ENCODE results near the gene AGRN. TPM values are rescaled to one million over a fixed set of nuclear protein-coding genes. Genes with fewer than 3 reads are reported as not detected.
"Not testable (repeated sequence)": the region's sequence is repeated elsewhere in the genome, so short reads cannot be mapped to it uniquely, and the experiment has no call there.

AGRN gene
- total RNA-seq, 1 donor from 2014 or later: 35.7 TPM

DNA sequence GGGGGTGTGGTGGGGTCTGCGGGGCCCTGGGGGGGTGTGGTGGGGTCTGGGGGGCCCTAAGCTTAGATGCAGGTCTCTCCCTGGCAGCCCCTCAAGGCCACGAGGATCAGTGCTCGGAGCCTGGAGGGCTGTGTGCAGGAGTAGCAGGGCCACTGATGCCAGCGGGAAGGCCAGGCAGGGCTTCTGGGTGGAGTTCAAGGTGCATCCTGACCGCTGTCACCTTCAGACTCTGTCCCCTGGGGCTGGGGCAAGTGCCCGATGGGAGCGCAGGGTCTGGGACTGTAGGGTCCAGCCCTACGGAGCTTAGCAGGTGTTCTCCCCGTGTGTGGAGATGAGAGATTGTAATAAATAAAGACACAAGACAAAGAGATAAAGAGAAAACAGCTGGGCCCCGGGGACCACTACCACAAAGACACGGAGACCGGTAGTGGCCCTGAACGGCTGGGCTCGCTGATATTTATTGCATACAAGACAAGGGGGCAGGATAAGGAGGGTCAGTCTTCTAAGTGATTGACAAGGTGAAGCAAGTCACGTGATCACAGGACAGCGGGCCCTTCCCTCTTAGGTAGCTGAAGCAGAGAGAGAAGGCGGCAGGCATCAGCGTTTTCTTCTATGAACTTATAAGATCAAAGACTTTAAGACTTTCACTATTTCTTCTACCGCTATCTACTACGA is 45.5 kb downstream of the AGRN start:
- DNase-seq (ENCODE audit: low read depth in 2 of 2): no peak

DNA sequence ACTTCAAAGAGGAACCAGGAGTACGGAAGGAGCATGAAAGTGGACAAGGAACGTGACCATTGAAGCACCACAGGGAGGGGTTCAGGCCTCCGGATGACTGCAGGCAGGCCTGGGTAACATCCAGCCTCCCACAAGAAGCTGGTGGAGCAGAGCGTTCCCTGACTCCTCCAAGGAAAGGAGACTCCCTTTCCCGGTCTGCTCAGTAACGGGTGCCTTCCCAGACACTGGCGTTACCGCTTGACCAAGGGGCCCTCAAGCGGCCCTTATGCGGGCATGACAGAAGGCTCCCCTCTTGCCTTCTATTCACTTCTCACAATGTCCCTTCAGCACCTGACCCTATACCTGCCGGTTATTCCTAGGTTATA is 46.0 kb downstream of the AGRN start:
- not testable (repeated sequence) for DNase-seq (ENCODE audit: low read depth in 2 of 2)

DNA sequence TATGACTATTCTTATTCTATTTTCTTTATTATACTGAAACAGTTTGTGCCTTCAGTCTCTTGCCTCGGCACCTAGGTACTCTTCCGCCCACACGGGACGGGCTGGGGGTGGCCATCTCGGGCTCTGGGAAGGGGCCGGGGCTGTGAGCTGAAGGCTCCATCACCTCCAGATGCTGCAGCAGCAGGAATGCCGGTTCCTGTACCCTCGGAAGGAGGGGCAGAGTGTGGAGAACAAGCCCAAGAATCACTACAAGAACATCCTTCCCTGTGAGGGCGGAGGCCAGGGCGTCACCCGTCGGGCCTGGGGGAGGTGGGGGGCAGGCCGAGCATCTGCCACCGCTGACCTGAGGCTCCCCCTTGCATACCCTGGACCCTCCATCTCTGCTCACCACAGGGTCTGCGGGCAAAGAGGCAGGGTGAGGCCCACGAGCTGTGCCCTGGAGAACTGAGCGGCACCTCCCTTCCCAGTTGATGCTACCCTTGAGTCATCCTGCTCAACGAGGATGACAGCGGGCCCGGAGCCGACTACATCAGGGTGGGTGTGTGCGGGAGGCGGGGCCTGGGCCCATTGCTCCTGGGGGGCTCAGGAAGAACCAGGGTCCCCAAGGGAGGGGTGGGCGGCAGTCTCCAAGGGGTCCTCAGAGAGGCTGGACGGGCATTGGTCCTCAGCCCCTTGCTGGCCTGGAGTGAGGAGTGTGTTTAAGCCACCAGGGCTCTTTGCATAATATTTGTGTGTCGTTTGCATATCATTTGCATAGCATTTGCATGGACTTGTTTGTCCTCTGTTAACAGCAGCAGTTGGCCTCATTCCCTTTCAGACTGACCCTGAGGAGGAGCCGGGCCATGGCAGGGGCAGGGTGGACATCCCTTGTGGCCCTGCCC is 46.7 kb downstream of the AGRN start:
- no peak for DNase-seq (ENCODE audit: low read depth in 2 of 2)

DNA sequence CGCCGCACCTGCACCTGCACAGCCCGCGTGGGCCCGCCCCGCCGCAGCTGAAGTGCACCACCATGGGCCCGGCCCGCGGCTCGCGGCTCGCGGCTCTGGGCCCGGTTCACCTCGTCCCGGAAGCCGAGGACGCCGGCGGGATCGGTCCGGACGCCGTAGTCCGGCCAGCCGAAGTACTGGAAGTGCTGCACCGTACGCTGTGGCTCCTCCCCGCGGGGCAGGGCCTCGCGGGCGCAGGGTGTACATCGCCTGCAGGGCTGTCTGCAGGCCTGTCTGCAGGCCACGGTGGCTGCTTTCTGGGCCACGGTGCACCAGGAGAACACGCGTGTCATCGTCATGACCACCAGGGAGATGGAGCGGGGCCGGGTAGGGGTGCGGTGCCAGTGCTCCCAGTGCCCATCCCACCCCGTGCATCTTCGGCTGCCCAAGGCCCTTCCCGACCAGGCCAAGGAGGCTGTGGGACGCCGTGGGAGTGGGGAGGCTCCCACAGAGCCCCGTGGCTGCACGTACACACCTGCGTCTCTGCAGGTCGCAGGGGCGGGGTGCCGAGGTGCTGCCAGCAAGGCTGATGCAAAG is 47.5 kb downstream of the AGRN start:
- no peak for DNase-seq (ENCODE audit: low read depth in 2 of 2)

DNA sequence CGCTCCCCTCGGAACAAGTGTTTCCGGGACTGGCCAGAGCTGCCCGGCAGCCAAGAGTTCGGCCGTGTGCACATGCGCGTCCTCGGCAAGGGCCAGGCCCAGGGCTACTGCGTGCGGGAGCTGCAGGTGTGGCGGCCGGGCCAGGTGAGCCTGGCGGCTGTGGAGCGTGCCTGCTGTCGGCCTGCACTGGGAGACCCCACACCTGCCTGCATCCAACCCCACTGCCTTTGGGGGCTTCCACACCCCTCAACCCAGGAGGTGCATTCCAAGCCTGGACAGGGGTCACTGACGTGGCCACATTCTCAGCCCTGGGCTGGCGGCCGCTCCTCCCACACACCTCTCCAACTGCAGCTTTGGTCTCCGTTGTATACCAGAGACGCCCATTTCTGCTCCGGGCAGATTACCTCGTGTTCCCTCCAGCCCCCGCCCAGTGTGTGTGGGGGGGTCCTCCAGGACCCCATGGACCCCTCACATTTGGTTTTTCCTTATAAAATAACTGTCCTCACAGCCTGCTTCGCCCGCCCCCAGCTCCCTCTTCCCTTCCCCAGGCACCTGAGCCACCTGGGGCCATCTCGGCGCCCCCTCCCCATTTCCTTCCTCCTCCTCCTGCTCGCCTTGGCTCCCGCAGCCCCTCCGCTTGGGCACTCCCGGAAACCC is 48.1 kb downstream of the AGRN start:
- DNase-seq (ENCODE audit: low read depth in 2 of 2): no peak

DNA sequence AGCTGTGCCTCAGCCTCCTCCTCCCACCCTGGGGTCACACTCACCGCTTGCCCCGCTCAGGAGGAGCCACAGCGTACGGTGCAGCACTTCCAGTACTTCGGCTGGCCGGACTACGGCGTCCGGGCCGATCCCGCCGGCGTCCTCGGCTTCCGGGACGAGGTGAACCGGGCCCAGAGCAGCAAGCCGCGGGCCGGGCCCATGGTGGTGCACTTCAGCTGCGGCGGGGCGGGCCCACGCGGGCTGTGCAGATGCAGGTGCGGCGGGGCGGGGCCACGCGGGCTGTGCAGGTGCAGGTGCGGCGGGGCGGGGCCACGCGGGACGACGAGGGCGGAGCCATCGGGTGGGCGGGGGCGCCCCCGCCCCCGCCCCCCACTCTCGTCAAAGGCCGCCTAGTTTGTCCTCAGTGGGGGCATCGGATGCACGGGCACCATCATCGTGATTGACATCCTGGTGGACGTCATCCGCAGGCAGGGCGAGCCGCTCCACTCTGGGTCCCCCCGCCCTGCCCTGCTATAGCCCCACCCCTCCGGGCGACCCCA is 48.7 kb downstream of the AGRN start:
- no peak for DNase-seq (ENCODE audit: low read depth in 2 of 2)

DNA sequence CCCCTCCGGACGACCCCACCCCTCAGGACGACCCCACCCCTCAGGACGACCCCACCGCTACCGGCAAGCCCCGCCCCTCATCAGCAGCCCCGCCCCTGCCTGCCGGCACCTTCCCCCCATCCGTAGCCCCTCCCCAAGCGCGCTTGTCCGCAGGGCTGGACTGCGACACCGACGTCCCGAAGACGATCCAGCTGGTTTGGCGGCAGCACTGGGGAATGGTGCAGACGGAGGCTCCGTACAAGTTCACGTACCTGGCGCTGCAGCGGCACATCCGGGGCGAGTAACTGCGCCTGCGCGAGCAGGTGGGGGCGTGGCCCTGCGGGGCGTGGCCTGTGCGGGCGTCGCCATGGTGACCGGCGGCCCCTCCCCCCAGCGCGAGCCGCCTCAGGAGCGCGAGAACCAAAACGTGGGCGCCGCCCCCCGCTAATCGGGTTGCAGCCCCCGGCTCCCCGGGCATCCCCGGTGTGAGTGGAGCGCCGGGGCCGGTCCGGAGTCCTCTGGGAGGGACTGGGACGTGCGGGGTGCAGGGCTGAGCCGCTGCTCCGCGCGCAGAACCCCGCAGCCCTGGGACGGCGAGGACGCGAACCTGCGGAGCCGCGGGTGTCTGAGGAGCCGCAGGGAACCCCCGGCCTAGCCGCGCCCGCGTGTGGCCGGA is 49.3 kb downstream of the AGRN start:
- peak; percentile 21 to 74 for DNase-seq (ENCODE audit: low read depth in 2 of 2)

DNA sequence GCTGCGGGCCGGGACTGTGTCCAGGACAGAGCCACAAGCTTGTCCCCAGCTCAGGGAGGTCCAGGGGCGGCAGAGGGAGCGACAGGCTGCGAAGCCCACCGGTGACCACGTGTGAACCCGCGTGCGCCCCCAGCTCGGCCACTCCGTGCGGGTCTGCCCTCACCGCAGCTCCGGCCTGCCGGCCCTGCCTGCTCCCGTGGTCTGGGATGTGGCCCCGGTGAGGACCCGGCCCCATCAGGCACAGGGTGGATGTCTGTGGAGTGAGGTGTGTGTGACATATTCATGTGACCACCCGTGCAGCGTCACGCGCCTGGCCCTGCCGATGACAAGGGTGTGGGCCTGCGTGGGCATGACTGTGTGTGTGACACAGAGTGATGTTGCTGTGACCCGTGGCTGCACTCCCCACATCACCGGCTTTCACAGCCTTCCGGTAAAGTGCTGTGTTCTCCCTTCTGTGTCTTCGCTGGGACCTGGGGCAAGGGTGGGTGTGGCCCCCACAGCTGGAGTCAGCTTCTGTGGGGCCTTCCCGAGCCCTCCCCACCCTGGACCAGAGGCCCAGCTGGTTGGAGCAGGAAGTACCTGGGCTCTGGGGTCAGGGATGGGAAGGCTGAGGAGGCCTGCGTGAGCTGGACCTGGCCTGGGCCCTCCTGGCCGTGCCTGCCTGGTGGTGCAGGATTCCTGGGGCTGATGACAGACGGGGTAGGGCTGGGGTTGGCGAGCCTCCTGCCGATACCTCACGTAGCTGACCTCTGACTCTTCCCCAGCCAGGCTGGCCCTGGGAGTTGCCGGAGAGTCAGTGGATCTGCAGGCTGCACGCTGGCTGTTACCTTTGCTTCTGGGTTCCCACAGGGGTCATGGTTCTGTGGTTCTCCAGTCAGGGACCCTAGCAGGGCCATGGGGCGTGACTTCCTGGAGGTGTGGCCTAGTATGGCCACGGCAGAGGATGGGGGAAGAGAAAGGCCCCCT is 50.1 kb downstream of the AGRN start:
- DNase-seq (ENCODE audit: low read depth in 2 of 2): no peak

DNA sequence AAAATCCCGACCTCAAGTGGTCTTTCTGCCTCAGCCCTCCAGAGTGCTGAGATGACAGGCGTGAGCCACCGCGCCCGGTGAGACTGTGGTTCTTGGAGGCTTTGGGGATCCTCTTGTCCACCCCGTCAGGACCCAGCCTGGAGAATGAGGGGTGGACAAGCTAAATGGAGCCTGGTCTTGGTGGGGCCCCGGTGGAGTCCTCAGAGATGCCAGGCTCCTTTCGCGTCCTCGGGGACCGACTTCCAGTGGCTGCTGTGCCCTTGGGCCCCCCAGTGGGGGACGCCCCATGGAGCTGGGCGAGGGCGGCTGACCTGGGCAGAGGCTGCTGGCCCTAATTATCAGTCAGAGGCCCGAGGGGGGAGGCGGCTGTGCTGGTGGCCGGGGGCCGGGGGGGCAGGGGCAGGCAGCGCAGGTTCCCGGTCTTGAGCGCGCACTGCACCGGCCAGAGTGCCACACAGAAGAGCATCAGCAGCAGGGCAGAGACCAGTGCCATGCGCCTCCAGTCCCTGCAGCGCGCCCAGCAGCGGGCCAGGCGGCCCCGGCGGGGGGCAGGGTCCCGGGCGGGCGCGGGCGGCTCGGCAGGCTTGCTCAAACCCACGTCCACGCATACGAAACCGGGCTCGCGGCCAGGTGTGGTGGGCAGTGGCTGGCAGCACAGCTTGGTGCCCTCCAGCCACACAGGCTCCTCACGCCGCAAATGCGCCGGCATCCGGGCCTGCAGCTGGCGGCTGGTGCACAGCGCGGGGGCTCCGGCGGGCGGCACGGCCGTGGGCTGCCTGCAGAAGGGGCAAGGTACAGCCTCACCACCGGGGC is 51.8 kb downstream of the AGRN start:
- no peak for DNase-seq (ENCODE audit: low read depth in 2 of 2)

DNA sequence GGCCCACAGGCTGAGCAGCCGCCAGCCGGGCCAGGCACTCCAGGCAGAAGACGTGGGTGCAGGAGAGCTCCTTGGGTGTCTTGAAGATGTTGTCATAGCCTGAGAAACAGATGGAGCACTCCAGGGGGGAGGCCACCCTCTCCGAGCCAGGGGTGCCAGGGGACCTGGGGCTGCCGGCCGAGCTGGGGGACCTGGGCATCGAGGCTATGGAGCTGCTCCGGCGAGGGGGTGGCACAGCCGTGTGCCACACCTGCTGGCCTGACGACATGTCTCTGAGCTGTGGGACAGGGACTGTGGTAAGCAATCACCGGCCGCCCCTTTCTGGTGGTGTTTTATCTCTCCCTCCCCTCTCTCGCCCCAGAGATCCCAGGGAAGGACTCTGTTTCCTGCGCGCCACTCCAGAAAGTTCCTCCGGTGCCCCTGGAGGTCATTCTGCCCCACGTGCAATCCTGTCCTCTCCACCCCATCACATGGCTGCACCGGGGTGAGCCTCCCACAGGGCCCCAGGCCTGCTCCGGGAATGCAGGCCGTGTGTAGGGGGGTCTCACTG is 52.5 kb downstream of the AGRN start:
- DNase-seq (ENCODE audit: low read depth in 2 of 2): no peak

DNA sequence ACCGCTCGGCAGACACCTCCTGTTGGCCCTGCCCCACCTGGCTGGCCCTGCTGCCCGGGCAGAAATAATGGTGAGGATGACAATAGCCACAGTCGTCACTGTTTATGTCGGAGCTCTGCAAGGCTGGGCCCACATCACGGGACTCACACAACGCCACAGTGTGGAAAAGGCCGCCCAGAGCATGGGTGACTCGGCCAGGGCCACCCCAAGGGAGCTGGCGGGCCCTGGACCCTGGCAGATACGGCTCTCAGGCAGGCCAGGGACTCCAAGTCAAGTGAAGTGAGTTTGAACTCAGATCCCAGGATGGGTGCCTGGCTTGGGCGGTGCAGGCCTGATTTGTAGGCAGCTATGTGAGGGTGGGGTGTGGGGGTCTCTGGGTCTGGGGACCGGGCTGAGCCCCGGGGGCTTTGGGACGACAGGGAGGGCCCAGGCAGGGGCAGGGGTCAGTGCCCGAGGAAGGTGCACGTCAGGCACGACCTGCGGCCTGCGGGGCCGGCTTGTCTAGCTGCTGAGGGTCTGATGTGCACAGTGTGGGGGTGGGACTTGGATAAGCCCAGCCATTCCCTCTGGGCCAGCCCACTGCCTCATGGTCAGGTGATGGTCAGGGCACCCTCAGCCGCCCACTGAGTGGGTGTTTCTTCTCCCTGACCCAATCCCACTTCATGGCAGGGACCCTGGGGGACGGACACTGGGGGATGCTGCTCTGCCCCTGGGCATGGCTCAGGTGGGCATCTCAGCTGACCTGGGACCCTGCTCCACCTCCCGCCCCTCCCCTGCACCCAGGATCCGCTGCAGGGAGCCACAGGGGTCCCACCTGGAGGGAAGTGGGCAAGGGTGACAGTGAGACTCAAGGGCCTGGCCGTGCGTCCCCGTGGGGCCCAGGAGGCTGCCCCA is 53.2 kb downstream of the AGRN start:
- no peak for DNase-seq (ENCODE audit: low read depth in 2 of 2)

DNA sequence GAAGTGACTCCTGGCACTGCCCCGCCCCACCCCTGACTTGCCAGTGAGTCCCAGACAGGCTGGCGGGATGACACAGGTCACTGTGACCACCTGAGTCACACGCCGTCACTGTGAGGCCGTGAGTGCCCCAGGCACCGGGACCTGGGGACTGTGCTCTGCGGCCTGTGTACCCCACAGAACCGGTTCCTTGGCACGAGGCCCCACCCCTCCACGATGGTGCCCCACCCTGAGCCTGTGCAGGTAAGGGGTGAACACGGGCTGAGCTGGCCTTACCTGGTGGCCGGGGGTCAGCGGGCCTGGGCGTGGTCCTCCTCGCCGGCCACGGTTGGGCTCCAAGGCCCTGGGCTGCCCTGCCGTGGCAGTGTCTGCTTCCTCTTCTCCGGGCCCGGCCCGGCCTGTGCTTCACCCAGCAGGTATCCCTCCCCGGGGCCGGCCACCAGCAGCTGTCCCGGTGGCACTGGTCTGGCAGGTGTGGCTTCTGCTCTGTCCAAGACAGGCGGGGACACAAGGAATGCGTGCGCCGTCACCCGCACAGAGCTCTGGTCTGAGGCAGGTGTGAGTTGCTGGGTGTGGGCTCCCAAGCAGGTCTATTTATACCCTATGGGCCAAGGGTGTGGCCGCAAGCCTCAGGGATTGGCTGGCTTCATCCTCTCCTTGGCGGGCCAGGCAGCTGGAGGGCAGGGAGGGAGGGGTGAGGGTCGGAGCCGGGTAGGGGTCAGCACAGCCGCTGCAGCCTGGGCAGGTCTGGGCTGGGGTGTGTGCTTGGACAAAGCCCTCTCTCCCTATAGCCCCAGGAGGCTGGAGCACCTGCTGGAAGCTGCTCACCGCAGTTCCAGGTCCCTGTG is 54.0 kb downstream of the AGRN start, which contains the start of gene RNF223:
Gene RNF223, minus strand, starts transcription at position 564 of the 845 bp plus-strand sequence. CDS start 1,740 bp downstream, outside the sequence.
- no peak for DNase-seq (ENCODE audit: low read depth in 2 of 2)

DNA sequence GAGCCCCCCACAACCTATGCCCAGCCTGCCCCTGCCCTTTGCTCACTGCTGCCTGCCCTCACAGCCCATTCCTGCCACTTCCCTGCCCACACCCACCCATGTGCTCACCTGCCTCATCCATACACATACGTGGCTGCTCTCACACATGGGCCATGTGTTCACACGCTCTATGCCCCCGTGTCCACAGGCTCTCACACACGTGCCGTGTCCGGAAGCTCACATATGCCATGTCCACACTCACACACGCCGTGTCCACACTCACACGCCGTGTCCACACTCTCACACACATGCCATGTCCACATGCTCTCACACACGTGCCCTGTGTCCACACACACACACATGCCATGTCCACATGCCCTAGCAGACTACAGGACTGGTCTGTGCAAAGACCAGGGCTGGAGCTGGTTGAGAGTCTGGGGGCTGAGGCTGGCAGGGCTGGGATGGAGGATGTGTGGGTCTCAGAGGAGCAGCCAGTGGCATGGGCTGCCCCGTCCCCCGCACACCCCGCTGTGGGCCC is 54.8 kb downstream of the AGRN start:
- no peak for DNase-seq (ENCODE audit: low read depth in 2 of 2)

DNA sequence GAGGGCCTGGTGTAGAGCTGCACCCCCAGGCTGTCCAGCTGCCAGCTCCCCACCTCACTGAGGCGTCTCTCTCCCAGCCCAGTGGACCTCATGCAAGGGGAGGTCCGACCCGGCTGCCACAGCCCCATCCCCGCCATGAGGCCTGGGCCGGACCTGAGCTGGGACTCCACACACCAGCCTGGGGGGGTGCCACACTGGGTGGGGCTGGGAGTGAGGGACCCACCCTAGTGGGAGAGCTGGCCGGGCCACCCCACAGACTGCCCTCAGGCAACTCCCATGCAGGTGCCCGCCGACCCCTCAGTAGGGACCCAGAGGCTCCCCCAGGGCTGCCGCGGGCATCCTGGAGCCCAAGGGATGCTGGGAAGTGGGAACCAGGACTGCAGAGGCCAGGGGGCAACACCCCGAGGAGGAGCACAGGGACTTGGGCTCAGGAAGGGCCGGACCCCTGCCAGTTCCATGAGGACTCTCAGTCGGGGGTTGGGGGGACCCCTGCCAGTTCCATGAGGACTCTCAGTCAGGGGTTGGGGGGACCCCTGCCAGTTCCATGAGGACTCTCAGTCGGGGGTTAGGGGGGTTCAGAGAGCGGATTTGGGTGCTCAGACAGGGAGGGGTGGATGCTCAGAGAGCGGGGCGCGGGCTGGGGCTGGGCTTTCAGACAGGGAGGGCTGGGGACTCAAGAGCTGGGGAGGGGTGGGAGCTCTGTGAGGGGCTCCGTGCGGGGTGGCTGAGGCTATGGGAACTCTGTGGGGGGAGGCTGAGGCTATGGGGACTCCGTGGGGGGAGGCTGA is 55.4 kb downstream of the AGRN start:
- DNase-seq (ENCODE audit: low read depth in 2 of 2): no peak

DNA sequence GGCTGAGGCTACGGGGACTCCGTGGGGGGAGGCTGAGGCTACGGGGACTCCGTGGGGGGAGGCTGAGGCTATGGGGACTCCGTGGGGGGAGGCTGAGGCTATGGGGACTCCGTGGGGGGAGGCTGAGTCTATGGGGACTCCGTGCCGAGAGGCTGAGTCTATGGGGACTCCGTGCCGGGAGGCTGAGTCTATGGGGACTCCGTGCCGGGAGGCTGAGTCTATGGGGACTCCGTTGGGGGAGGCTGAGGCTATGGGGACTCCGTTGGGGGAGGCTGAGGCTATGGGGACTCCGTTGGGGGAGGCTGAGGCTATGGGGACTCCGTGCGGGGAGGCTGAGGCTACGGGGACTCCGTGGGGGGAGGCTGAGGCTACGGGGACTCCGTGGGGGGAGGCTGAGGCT is 57.5 kb downstream of the AGRN start:
- not testable (repeated sequence) for DNase-seq (ENCODE audit: low read depth in 2 of 2)

Measured in lung microvascular endothelial cell (primary cell).